Measurements from ENCODE around the gene SDK1.

DNA sequence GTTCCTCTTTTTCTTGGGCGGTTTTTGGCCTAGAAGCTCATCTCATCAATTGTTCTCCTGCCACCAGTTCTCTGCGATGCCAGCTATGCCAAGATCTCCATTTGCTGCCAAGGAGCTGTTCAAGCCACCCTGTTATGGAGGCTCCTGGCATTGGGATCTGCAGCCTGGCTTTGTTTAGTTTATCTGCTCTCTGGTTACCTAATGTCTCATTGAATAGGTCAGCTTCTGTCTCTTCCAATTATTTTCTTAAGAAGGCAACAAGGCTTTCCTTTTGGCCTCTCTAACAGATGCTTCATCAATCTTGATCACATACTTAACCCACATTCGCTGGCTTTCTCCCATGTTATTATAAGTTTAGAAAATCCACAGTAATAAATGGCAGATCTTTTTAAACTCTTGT lies 20.6 kb upstream of the SDK1 start:
- TF ChIP-seq CREM (CRISPR knock-in tag; IDR thresholded peaks at IDR 0.05) (no peak), MYBL2 (CRISPR knock-in tag; IDR thresholded peaks at IDR 0.05) (no peak), KAT7 (CRISPR knock-in tag; IDR thresholded peaks at IDR 0.05; ENCODE audit: borderline replicate concordance) (no peak)
- TF ChIP-seq, protein P1, sequence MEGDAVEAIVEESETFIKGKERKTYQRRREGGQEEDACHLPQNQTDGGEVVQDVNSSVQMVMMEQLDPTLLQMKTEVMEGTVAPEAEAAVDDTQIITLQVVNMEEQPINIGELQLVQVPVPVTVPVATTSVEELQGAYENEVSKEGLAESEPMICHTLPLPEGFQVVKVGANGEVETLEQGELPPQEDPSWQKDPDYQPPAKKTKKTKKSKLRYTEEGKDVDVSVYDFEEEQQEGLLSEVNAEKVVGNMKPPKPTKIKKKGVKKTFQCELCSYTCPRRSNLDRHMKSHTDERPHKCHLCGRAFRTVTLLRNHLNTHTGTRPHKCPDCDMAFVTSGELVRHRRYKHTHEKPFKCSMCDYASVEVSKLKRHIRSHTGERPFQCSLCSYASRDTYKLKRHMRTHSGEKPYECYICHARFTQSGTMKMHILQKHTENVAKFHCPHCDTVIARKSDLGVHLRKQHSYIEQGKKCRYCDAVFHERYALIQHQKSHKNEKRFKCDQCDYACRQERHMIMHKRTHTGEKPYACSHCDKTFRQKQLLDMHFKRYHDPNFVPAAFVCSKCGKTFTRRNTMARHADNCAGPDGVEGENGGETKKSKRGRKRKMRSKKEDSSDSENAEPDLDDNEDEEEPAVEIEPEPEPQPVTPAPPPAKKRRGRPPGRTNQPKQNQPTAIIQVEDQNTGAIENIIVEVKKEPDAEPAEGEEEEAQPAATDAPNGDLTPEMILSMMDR (IDR thresholded peaks at IDR 0.05): no peak
- TF ChIP-seq, protein P2, sequence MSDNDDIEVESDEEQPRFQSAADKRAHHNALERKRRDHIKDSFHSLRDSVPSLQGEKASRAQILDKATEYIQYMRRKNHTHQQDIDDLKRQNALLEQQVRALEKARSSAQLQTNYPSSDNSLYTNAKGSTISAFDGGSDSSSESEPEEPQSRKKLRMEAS (CRISPR knock-in tag; IDR thresholded peaks at IDR 0.05): no peak

Measured in WTC11 (cell line).